ENCODE measurements around the gene RILP.

Gene RILP

GRCh38 chr17:1648963-1649843, 463 bp downstream of the RILP start:
- DNase-seq = peak; percentile 90 to 99 (median 94)
- intact Hi-C loops (cut with DNase I) = loop anchor here (2.0 to 5.0 kb wide), 2 partner anchors 20 to 77 kb away; partner anchors contain the start of gene SLC43A2

GRCh38 chr17:1648173-1648962, 1.3 kb downstream of the RILP start:
- peak in 3 of 10 donors; percentile 24 to 84 (median 84) for DNase-seq
- intact Hi-C loops (cut with DNase I) = loop anchor here (2.0 to 5.0 kb wide), 2 partner anchors 20 to 76 kb away; partner anchors contain the start of gene SLC43A2

GRCh38 chr17:1647802-1648171, 1.9 kb downstream of the RILP start:
- peak in 1 of 10 donors; percentile 80 for DNase-seq
- intact Hi-C loops (cut with DNase I) = loop anchor here (2.0 to 5.0 kb wide), 2 partner anchors 19 to 75 kb away; partner anchors contain the start of gene SLC43A2

GRCh38 chr17:1646199-1646875, 3.3 kb downstream of the RILP start:
- DNase-seq = peak in 3 of 10 donors; percentile 64 to 73 (median 72)
- intact Hi-C loops (cut with DNase I) = loop anchor here (5.0 kb wide), 1 partner anchor 74 kb away; no protein-coding TSS in a partner anchor

- intact Hi-C loops (cut with DNase I) = loop anchor here (5.0 kb wide), 1 partner anchor 73 kb away; no protein-coding TSS in a partner anchor
Measured at GRCh38 chr17:1645207-1646171, 4.2 kb downstream of the RILP start, which contains the start of gene SCARF1. Gene SCARF1 (minus strand): TSS chr17:1645732. CDS start chr17:1645697, 35 bp downstream.

GRCh38 chr17:1644493-1645206, 5.0 kb downstream of the RILP start:
- peak in 1 of 10 donors; percentile 73 for DNase-seq
- intact Hi-C loops (cut with DNase I) = loop anchor here (5.0 kb wide), 1 partner anchor 72 kb away; no protein-coding TSS in a partner anchor

More at GRCh38 chr17:1645207-1646171, 4.2 kb downstream of the RILP start, which contains the start of gene SCARF1:
- peak in 2 of 10 donors; percentile 78 to 86 for DNase-seq

- intact Hi-C loops (cut with DNase I) = no loop called here
- DNase-seq = peak in 1 of 10 donors; percentile 58
Measured at GRCh38 chr17:1643999-1644492, 5.6 kb downstream of the RILP start.

- DNase-seq = peak in 4 of 10 donors; percentile 12 to 90 (median 58)
- intact Hi-C loops (cut with DNase I) = no loop called here
Measured at GRCh38 chr17:1643293-1643998, 6.2 kb downstream of the RILP start.

- intact Hi-C loops (cut with DNase I) = no loop called here
Measured at GRCh38 chr17:1641065-1641403, 8.6 kb downstream of the RILP start.

GRCh38 chr17:1640329-1641064, 9.2 kb downstream of the RILP start:
- intact Hi-C loops (cut with DNase I) = no loop called here

More at GRCh38 chr17:1641065-1641403, 8.6 kb downstream of the RILP start:
- peak in 1 of 10 donors; percentile 77 for DNase-seq

GRCh38 chr17:1639549-1640180, 10.0 kb downstream of the RILP start:
- intact Hi-C loops (cut with DNase I) = no loop called here

More at GRCh38 chr17:1640329-1641064, 9.2 kb downstream of the RILP start:
- DNase-seq = peak in 8 of 10 donors; percentile 27 to 94 (median 62)

GRCh38 chr17:1638624-1639300, 10.9 kb downstream of the RILP start:
- DNase-seq = no peak
- intact Hi-C loops (cut with DNase I) = no loop called here

More at GRCh38 chr17:1639549-1640180, 10.0 kb downstream of the RILP start:
- DNase-seq = peak in 5 of 10 donors; percentile 23 to 89 (median 51)

- intact Hi-C loops (cut with DNase I) = no loop called here
- DNase-seq = no peak
Measured at GRCh38 chr17:1638171-1638590, 11.5 kb downstream of the RILP start.

GRCh38 chr17:1636732-1637285, 12.9 kb downstream of the RILP start:
- intact Hi-C loops (cut with DNase I) = no loop called here
- DNase-seq = no peak
